ENCODE results near the gene COMMD6.

Gene COMMD6

DNA sequence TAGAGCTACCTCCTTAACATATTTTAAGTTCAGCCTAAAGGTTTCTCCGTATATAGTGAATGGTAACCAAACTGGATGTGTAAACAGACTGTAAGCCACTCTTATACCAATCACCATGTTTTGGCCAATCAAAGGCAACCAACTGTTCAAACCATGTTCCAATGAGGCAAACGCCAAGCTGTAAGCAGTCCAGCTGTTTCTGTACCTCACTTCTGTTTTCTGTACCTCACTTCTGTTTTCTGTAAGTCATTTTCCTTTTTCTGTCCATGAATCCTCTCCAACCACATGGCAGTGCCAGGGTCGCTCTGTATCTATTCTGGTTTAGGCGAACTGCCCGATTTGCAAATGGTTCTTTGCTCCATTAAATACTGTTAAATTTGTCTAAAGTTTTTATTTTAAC, 24.4 kb downstream of the COMMD6 start:
- Histone ChIP-seq H3K27ac (ENCODE audit: low read length, poor library complexity, severe bottlenecking) (no peak overlapping the region), H3K4me2 (ENCODE audit: low read length, poor library complexity, severe bottlenecking) (no peak overlapping the region), H2AFZ (ENCODE audit: low read depth, low read length) (no peak overlapping the region), H2BK5ac (ENCODE audit: low read depth, low read length, poor library complexity, severe bottlenecking) (no peak overlapping the region), H3K36me3 (ENCODE audit: control insufficient read depth in 1 of 2, insufficient read depth in 2 of 2, low read depth in 1 of 2, low read length in 2 of 2) (no peaks in the 10 kb centered on the region), H2BK120ac (ENCODE audit: low read depth, low read length) (no peak overlapping the region), H2AK5ac (ENCODE audit: low read length, severe bottlenecking) (no peak overlapping the region), H3K4ac (ENCODE audit: low read depth in 1 of 2, low read length in 2 of 2) (no peak overlapping the region), H2BK12ac (ENCODE audit: low read length in 2 of 2) (no peak overlapping the region), H3K4me3 (ENCODE audit: insufficient read depth in 1 of 2, low read depth in 1 of 2, low read length in 2 of 2) (no peak overlapping the region), H3K18ac (ENCODE audit: low read depth in 1 of 2, low read length in 2 of 2) (no peak overlapping the region), H3K9ac (ENCODE audit: low read length) (no peak overlapping the region), H2BK15ac (ENCODE audit: low read depth, poor library complexity, severe bottlenecking) (no peak overlapping the region), H4K91ac (ENCODE audit: low read length) (no peak overlapping the region), H3K9me3 (ENCODE audit: control insufficient read depth, low read length) (no peaks in the 10 kb centered on the region), H4K8ac (ENCODE audit: low read length) (no peak overlapping the region), H3K23ac (ENCODE audit: low read length in 2 of 2) (no peak overlapping the region), H3K27me3 (ENCODE audit: control insufficient read depth in 1 of 2, insufficient read depth in 1 of 2, low read length in 2 of 2) (no peaks in the 10 kb centered on the region), H3K14ac (ENCODE audit: low read length in 2 of 2) (no peak overlapping the region), H3K4me1 (ENCODE audit: control insufficient read depth, insufficient read depth, low read depth, low read length) (no peaks in the 10 kb centered on the region), H3K79me1 (replicated peaks; ENCODE audit: low read length, poor library complexity, severe bottlenecking) (no peaks in the 10 kb centered on the region)
- no peak for DNase-seq
- 91% methylated on average over 3 of the region's 5 CpGs for WGBS

DNA sequence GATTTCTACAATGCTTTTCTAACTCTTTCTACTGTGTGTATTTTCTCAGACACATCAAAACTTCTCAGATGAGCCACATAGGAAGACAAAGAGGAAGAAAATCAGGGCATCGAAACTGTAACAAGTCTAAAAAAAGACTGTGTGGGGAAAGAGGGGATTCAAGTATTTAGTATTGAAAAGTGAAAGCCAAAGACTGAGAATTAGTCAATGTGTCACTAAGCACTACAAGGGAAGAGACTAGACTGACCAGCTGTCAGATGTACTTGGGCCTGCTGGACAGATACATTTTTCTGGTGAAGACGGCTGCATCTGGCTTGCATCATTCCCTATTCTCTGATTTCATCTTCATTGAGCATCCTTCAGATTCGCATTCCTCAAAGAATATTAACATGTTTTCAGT, 25.4 kb downstream of the COMMD6 start:
- peak; percentile 26 for DNase-seq
- Histone ChIP-seq H4K8ac (ENCODE audit: low read length) (no peak overlapping the region), H3K4me1 (ENCODE audit: control insufficient read depth, insufficient read depth, low read depth, low read length) (no peaks in the 10 kb centered on the region), H3K27me3 (ENCODE audit: control insufficient read depth in 1 of 2, insufficient read depth in 1 of 2, low read length in 2 of 2) (no peaks in the 10 kb centered on the region), H4K91ac (ENCODE audit: low read length) (no peak overlapping the region), H3K4ac (ENCODE audit: low read depth in 1 of 2, low read length in 2 of 2) (no peak overlapping the region), H3K36me3 (ENCODE audit: control insufficient read depth in 1 of 2, insufficient read depth in 2 of 2, low read depth in 1 of 2, low read length in 2 of 2) (no peaks in the 10 kb centered on the region), H3K27ac (ENCODE audit: low read length, poor library complexity, severe bottlenecking) (no peak overlapping the region), H3K9me3 (ENCODE audit: control insufficient read depth, low read length) (no peaks in the 10 kb centered on the region), H2BK5ac (ENCODE audit: low read depth, low read length, poor library complexity, severe bottlenecking) (no peak overlapping the region), H3K23ac (ENCODE audit: low read length in 2 of 2) (no peak overlapping the region), H2AFZ (ENCODE audit: low read depth, low read length) (no peak overlapping the region), H2BK15ac (ENCODE audit: low read depth, poor library complexity, severe bottlenecking) (no peak overlapping the region), H2BK120ac (ENCODE audit: low read depth, low read length) (no peak overlapping the region), H2AK5ac (ENCODE audit: low read length, severe bottlenecking) (no peak overlapping the region), H3K9ac (ENCODE audit: low read length) (no peak overlapping the region), H3K4me2 (ENCODE audit: low read length, poor library complexity, severe bottlenecking) (no peak overlapping the region), H3K14ac (ENCODE audit: low read length in 2 of 2) (no peak overlapping the region), H3K79me1 (replicated peaks; ENCODE audit: low read length, poor library complexity, severe bottlenecking) (no peaks in the 10 kb centered on the region), H2BK12ac (ENCODE audit: low read length in 2 of 2) (no peak overlapping the region), H3K18ac (ENCODE audit: low read depth in 1 of 2, low read length in 2 of 2) (no peak overlapping the region), H3K4me3 (ENCODE audit: insufficient read depth in 1 of 2, low read depth in 1 of 2, low read length in 2 of 2) (no peak overlapping the region)
- WGBS, result 85% methylated on average over 2 of the region's 3 CpGs

DNA sequence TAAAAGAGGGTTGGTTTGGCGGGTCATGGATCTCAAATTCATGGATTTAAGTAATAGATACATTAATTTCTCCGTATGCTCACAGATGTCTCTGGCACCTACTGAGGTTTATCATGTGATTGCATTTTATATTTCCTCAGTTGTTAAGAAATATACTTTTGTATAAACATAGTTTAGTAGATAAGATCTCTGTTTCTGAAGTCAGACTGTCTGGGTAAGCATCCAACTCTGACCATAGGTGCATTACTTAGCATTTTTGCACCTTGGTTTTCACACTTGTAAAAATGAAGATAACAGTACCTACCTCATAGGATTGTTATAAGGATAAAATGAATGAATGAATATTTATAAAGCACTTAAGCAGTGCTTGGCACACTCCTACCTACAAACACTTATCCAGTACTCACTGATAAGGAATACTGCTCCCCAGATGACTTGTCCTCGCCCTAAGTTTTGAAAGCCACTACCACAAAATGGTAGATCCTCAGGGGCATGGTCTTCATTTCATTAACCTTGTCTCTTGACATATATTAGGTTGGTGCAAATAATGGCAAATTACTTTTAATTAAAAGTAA, 26.5 kb downstream of the COMMD6 start:
- Histone ChIP-seq H2AK5ac (ENCODE audit: low read length, severe bottlenecking) (no peak overlapping the region), H3K27ac (ENCODE audit: low read length, poor library complexity, severe bottlenecking) (no peak overlapping the region), H2BK12ac (ENCODE audit: low read length in 2 of 2) (no peak overlapping the region), H3K9ac (ENCODE audit: low read length) (no peak overlapping the region), H4K91ac (ENCODE audit: low read length) (no peak overlapping the region), H3K4me3 (ENCODE audit: insufficient read depth in 1 of 2, low read depth in 1 of 2, low read length in 2 of 2) (no peak overlapping the region), H3K36me3 (ENCODE audit: control insufficient read depth in 1 of 2, insufficient read depth in 2 of 2, low read depth in 1 of 2, low read length in 2 of 2) (no peaks in the 10 kb centered on the region), H3K4me2 (ENCODE audit: low read length, poor library complexity, severe bottlenecking) (no peak overlapping the region), H3K14ac (ENCODE audit: low read length in 2 of 2) (no peak overlapping the region), H3K4me1 (ENCODE audit: control insufficient read depth, insufficient read depth, low read depth, low read length) (no peaks in the 10 kb centered on the region), H3K23ac (ENCODE audit: low read length in 2 of 2) (no peak overlapping the region), H4K8ac (ENCODE audit: low read length) (no peak overlapping the region), H3K4ac (ENCODE audit: low read depth in 1 of 2, low read length in 2 of 2) (no peak overlapping the region), H2BK120ac (ENCODE audit: low read depth, low read length) (no peak overlapping the region), H2BK15ac (ENCODE audit: low read depth, poor library complexity, severe bottlenecking) (no peak overlapping the region), H3K18ac (ENCODE audit: low read depth in 1 of 2, low read length in 2 of 2) (no peak overlapping the region), H2AFZ (ENCODE audit: low read depth, low read length) (no peak overlapping the region), H3K9me3 (ENCODE audit: control insufficient read depth, low read length) (no peaks in the 10 kb centered on the region), H3K79me1 (replicated peaks; ENCODE audit: low read length, poor library complexity, severe bottlenecking) (no peaks in the 10 kb centered on the region), H2BK5ac (ENCODE audit: low read depth, low read length, poor library complexity, severe bottlenecking) (no peak overlapping the region), H3K27me3 (ENCODE audit: control insufficient read depth in 1 of 2, insufficient read depth in 1 of 2, low read length in 2 of 2) (no peaks in the 10 kb centered on the region)
- DNase-seq, result no peak
- WGBS, result 100% methylated on average over 1 of the region's 3 CpGs

DNA sequence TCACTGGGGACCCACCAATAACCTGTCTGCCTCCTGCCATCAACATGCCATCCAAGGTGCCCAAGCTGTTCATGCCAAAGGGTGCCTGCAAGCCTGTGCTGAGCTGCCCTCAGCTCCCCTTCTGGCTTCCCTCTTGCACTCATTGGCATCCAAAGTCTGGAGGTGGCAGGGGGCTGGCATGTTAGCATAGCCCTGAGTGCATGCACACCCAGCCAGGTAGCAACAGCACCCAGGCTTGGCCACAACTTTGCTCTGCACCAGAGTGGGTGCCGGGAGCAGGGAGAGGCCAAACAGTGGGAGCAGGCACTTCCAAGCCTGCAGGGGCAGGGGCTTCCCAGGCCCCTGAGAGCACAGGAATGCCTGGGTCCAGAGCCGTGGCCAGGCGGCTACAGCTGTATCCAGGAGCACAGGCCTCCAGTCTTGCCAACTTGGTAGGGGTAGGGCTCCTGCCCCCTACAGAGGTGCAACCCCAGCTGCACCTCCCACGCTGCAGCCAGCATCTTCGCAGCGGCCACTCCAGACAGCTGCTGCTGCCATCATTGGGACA, 29.6 kb downstream of the COMMD6 start:
- Histone ChIP-seq H3K18ac (ENCODE audit: low read depth in 1 of 2, low read length in 2 of 2) (no peak overlapping the region), H4K91ac (ENCODE audit: low read length) (no peak overlapping the region), H3K27ac (ENCODE audit: low read length, poor library complexity, severe bottlenecking) (no peak overlapping the region), H2AFZ (ENCODE audit: low read depth, low read length) (no peak overlapping the region), H3K14ac (ENCODE audit: low read length in 2 of 2) (no peak overlapping the region), H4K8ac (ENCODE audit: low read length) (no peak overlapping the region), H3K4me2 (ENCODE audit: low read length, poor library complexity, severe bottlenecking) (no peak overlapping the region), H2AK5ac (ENCODE audit: low read length, severe bottlenecking) (no peak overlapping the region), H3K9me3 (ENCODE audit: control insufficient read depth, low read length) (no peaks in the 10 kb centered on the region), H3K4me3 (ENCODE audit: insufficient read depth in 1 of 2, low read depth in 1 of 2, low read length in 2 of 2) (no peak overlapping the region), H3K27me3 (ENCODE audit: control insufficient read depth in 1 of 2, insufficient read depth in 1 of 2, low read length in 2 of 2) (no peaks in the 10 kb centered on the region), H3K4ac (ENCODE audit: low read depth in 1 of 2, low read length in 2 of 2) (no peak overlapping the region), H2BK120ac (ENCODE audit: low read depth, low read length) (no peak overlapping the region), H2BK12ac (ENCODE audit: low read length in 2 of 2) (no peak overlapping the region), H2BK5ac (ENCODE audit: low read depth, low read length, poor library complexity, severe bottlenecking) (no peak overlapping the region), H3K23ac (ENCODE audit: low read length in 2 of 2) (no peak overlapping the region), H3K9ac (ENCODE audit: low read length) (no peak overlapping the region), H3K79me1 (replicated peaks; ENCODE audit: low read length, poor library complexity, severe bottlenecking) (no peaks in the 10 kb centered on the region), H3K36me3 (ENCODE audit: control insufficient read depth in 1 of 2, insufficient read depth in 2 of 2, low read depth in 1 of 2, low read length in 2 of 2) (no peaks in the 10 kb centered on the region), H3K4me1 (ENCODE audit: control insufficient read depth, insufficient read depth, low read depth, low read length) (no peaks in the 10 kb centered on the region), H2BK15ac (ENCODE audit: low read depth, poor library complexity, severe bottlenecking) (no peak overlapping the region)
- DNase-seq, result no peak
- WGBS, result 92% methylated on average over 6 of the region's 6 CpGs
